HCT116 (cell line): Measurements from ENCODE around the gene PAX5. TPM values are rescaled to one million over a fixed set of nuclear protein-coding genes. Genes with fewer than 3 reads are reported as not detected.

Source experiments
- ATAC-seq: fragments of 200-7000 bp; cut with Tn5 transposase; 2 replicates; pipeline ENCODE4 v1.9.1; 2020; ENCODE audit warnings: mild to moderate bottlenecking, moderate library complexity
- BruUV-seq: library from RNA; stranded (reverse); fragments of 400-500 nt; replicated peaks from 2 replicates; lab custom pipeline; 2021; lab: Mats Ljungman, UMichigan
- CTCF ChIA-PET: fragments of 300-600 bp; sonication (Branson Sonifier 250); formaldehyde crosslinking; loops from one replicate; lab custom pipeline; 2021; ENCODE audit warnings: antibody characterized with exemption; lab: Charles Lee
- POLR2A ChIA-PET: fragments of 300-600, 350-600 bp; sonication (Branson Sonifier 250); formaldehyde crosslinking; loops from one replicate; lab custom pipeline; 2021; ENCODE audit warnings: antibody characterized with exemption; lab: Charles Lee
- RAD21 ChIA-PET, 2 experiments: fragments of 300-600 bp; sonication (Branson Sonifier 250); formaldehyde crosslinking; loops; one replicate each; lab custom pipeline; 2023; ENCODE audit warnings: low total read pairs in 2 of 2; ENCODE audit not compliant: uncharacterized antibody in 2 of 2, unreplicated experiment in 2 of 2, low non-redundant PET in 1 of 2; lab: Charles Lee
- DNase-seq: peaks from one replicate; pipeline ENCODE4 v3.0.0-alpha.2; 2010; ENCODE audit warnings: low read depth, low spot score
- H2AFZ ChIP-seq: fragments of 200-600 bp; shearing (Covaris generic), sonication (generic); 2 replicates; pipeline ENCODE4 v1.6.1; 2017; ENCODE audit warnings: low read depth, mixed run types, mixed read lengths, antibody characterized with exemption, low read length; ENCODE audit not compliant: poor library complexity, severe bottlenecking
- H3K27ac ChIP-seq: 2 replicates; pipeline ENCODE4 v1.5.1; 2012; ENCODE audit warnings: low read depth, low read length
- H3K27me3 ChIP-seq: fragments of 200-600 bp; sonication (generic); 2 replicates; pipeline ENCODE4 v1.6.1; 2016; ENCODE audit warnings: mixed run types, low read length, mixed read lengths; ENCODE audit not compliant: insufficient read depth
- H3K36me3 ChIP-seq, 2 experiments: fragments of 200-500 bp in 1 of 2; fragments of 200-600 bp in 1 of 2; sonication (Bioruptor generic) in 1 of 2; sonication (generic) in 1 of 2; 2 replicates each; pipeline versions ENCODE4 v1.5.1 to v1.6.1; 2014 to 2016; ENCODE audit warnings: low read length in 2 of 2, inconsistent platforms in 1 of 2, mixed read lengths in 1 of 2, mixed run types in 1 of 2; ENCODE audit not compliant: insufficient read depth in 2 of 2, control insufficient read depth in 1 of 2
- H3K4me1 ChIP-seq, 2 experiments: fragments of 200-600 bp in 1 of 2; sonication (generic) in 1 of 2; 2 replicates each; pipeline versions ENCODE4 v1.5.1 to v1.6.1; 2012 to 2017; ENCODE audit warnings: low read length in 2 of 2, inconsistent platforms in 1 of 2, mild to moderate bottlenecking in 1 of 2, mixed read lengths in 1 of 2, mixed run types in 1 of 2, moderate library complexity in 1 of 2; ENCODE audit not compliant: insufficient read depth in 2 of 2, control insufficient read depth in 1 of 2
- H3K4me2 ChIP-seq: fragments of 200-600 bp; sonication (generic); 2 replicates; pipeline ENCODE4 v1.6.1; 2017; ENCODE audit warnings: mixed run types, low read length, mixed read lengths
- H3K4me3 ChIP-seq, 2 experiments: fragments of 200-600 bp in 1 of 2; sonication (generic) in 1 of 2; replicated peaks in 1 of 2; 2 replicates each; pipeline ENCODE4 v1.5.1; 2011 to 2016; ENCODE audit warnings: low read length in 2 of 2, control low read depth in 1 of 2, low read depth in 1 of 2, mild to moderate bottlenecking in 1 of 2, mixed read lengths in 1 of 2, mixed run types in 1 of 2
- H3K79me2 ChIP-seq: fragments of 200-600 bp; sonication (generic); 2 replicates; pipeline ENCODE4 v1.6.1; 2017; ENCODE audit warnings: mild to moderate bottlenecking, mixed run types, low read length, moderate library complexity, mixed read lengths; ENCODE audit not compliant: insufficient read depth
- H3K9ac ChIP-seq: fragments of 200-600 bp; sonication (generic); 2 replicates; pipeline ENCODE4 v1.6.1; 2016; ENCODE audit warnings: low read length, mixed read lengths
- H3K9me2 ChIP-seq: fragments of 200-600 bp; sonication (generic), shearing (Covaris generic); 2 replicates; pipeline ENCODE4 v1.6.1; 2017; ENCODE audit warnings: mixed run types, mild to moderate bottlenecking, moderate library complexity; ENCODE audit not compliant: insufficient read depth
- H3K9me3 ChIP-seq, 2 experiments: fragments of 200-500 bp in 1 of 2; fragments of 200-600 bp in 1 of 2; sonication (Bioruptor generic) in 1 of 2; sonication (generic) in 1 of 2; 2 replicates each; pipeline ENCODE4 v1.6.1; 2014 to 2017; ENCODE audit warnings: low read length in 2 of 2, mixed read lengths in 2 of 2, inconsistent platforms in 1 of 2, low read depth in 1 of 2, mild to moderate bottlenecking in 1 of 2, mixed run types in 1 of 2, moderate library complexity in 1 of 2; ENCODE audit not compliant: control insufficient read depth in 1 of 2, insufficient read depth in 1 of 2
- H4K20me1 ChIP-seq: fragments of 200-600 bp; sonication (generic), shearing (Covaris generic); 2 replicates; pipeline ENCODE4 v1.6.1; 2017; ENCODE audit warnings: mixed run types, mild to moderate bottlenecking, moderate library complexity; ENCODE audit not compliant: insufficient read depth
- CBX3 ChIP-seq: IDR thresholded peaks from 2 replicates; pipeline ENCODE4 v1.6.1; 2012; ENCODE audit warnings: low read depth
- CTCF ChIP-seq, 3 experiments: fragments of 200-600 bp in 1 of 3; sonication (generic) in 1 of 3; IDR thresholded peaks in 2 of 3; conservative IDR thresholded peaks in 1 of 3; 2 replicates each; pipeline ENCODE4 v1.5.1; 2012 to 2017; ENCODE audit warnings: low read depth in 2 of 3, low read length in 2 of 3, antibody characterized with exemption in 1 of 3, borderline replicate concordance in 1 of 3, control low read depth in 1 of 3, mild to moderate bottlenecking in 1 of 3, mixed read lengths in 1 of 3, mixed run types in 1 of 3, moderate library complexity in 1 of 3; ENCODE audit not compliant: insufficient read depth in 1 of 3
- EGR1 ChIP-seq: IDR thresholded peaks from 2 replicates; pipeline ENCODE4 v1.6.1; 2012; ENCODE audit warnings: low read depth
- ELF1 ChIP-seq: IDR thresholded peaks from 2 replicates; pipeline ENCODE4 v1.6.1; 2012; ENCODE audit warnings: low read depth, borderline replicate concordance
- EZH2 ChIP-seq: fragments of 200-600 bp; sonication (generic); IDR thresholded peaks from 2 replicates; pipeline ENCODE4 v1.6.1; 2017; ENCODE audit warnings: antibody characterized with exemption, mixed run types
- EZH2phosphoT487 ChIP-seq: fragments of 200-600 bp; IDR thresholded peaks from 2 replicates; pipeline ENCODE4 v1.6.1; 2018; ENCODE audit warnings: antibody characterized with exemption, borderline replicate concordance
- FOSL1 ChIP-seq: IDR thresholded peaks from 2 replicates; pipeline ENCODE4 v1.6.1; 2012; ENCODE audit warnings: low read depth
- JUND ChIP-seq: IDR thresholded peaks from 2 replicates; pipeline ENCODE4 v1.6.1; 2012
- MAX ChIP-seq: IDR thresholded peaks from 2 replicates; pipeline ENCODE4 v1.6.1; 2012
- POLR2A ChIP-seq: IDR thresholded peaks from 2 replicates; pipeline ENCODE4 v1.7.0; 2011; ENCODE audit warnings: borderline replicate concordance; ENCODE audit not compliant: insufficient read depth, insufficient read length; ENCODE audit errors: extremely low read depth
- RAD21 ChIP-seq: IDR thresholded peaks from 2 replicates; pipeline ENCODE4 v1.6.1; 2012; ENCODE audit warnings: low read depth, mild to moderate bottlenecking
- SIN3A ChIP-seq: IDR thresholded peaks from 2 replicates; pipeline ENCODE4 v1.6.1; 2012; ENCODE audit warnings: low read depth
- SP1 ChIP-seq: IDR thresholded peaks from 2 replicates; pipeline ENCODE4 v1.6.1; 2012; ENCODE audit warnings: low read depth
- TCF7L2 ChIP-seq: IDR thresholded peaks from 2 replicates; pipeline ENCODE4 v1.7.0; 2011; ENCODE audit warnings: borderline replicate concordance, inconsistent platforms; ENCODE audit not compliant: insufficient read depth, insufficient read length; ENCODE audit errors: extremely low read depth
- ZFX ChIP-seq: fragments of 450-650 bp; IDR thresholded peaks from 2 replicates; pipeline ENCODE4 v1.6.1; 2017
- ZNF274 ChIP-seq: fragments of 200-500 bp; sonication (Bioruptor generic); IDR thresholded peaks from 2 replicates; pipeline ENCODE4 v1.6.1; 2014; ENCODE audit warnings: mild to moderate bottlenecking, low read depth, low read length, inconsistent platforms
- intact Hi-C: fragments of 100-400 bp; cut with micrococcal nuclease; formaldehyde crosslinking; loops from 2 replicates; pipeline ENCODE4 v1.10.0; 2022
- total RNA-seq: library from RNA; stranded (reverse); gene quantifications from one replicate; pipeline ENCODE4 v1.2.1, GENCODE V29; 2021; ENCODE audit not compliant: unreplicated experiment

PAX5 gene
- total RNA-seq, 1 experiment from 2014 or later = 0.17 TPM

GRCh38 chr9:37029776-37030610 lies 4.1 kb downstream of the PAX5 start:
- H3K4me3 ChIP-seq = no peak overlapping the region
- no peaks in the 10 kb centered on the region for H3K9me2 ChIP-seq
- no peak for ATAC-seq
- no peak for DNase-seq
- POLR2A ChIA-PET = no interaction called here
- no peak overlapping the region for H3K4me2 ChIP-seq
- TF ChIP-seq POLR2A (no peak), EZH2 (no peak), ZNF274 (no peak), RAD21 (no peak), SP1 (no peak), CTCF (IDR thresholded peaks at IDR 0.05 in 2 of 3, conservative IDR thresholded peaks at IDR 0.05 in 1 of 3; ENCODE audit: borderline replicate concordance in 1 of 3, insufficient read depth in 1 of 3, low read depth in 2 of 3, low read length in 2 of 3) (no peak)
- TF ChIP-seq, all 23 proteins: peak for 0
- Histone ChIP-seq H3K27me3 (no peaks in the 10 kb centered on the region), H3K9me3 (no peaks in the 10 kb centered on the region), H2AFZ (no peak overlapping the region), H3K79me2 (no peaks in the 10 kb centered on the region), H3K36me3 (no peaks in the 10 kb centered on the region), H3K27ac (no peak overlapping the region), H4K20me1 (no peaks in the 10 kb centered on the region), H3K4me1 (peaks cover 0 to 6% of the 10 kb centered on the region in 2 experiments; a peak in 2 of 4 replicates), H3K9ac (no peak overlapping the region)
- BruUV-seq = no TSS peak
- ChIA-PET RAD21 (no interaction called here), CTCF (no interaction called here)
- intact Hi-C loops = no loop called here

GRCh38 chr9:37029304-37029775 lies 4.7 kb downstream of the PAX5 start:
- Histone ChIP-seq H3K36me3 (no peaks in the 10 kb centered on the region), H3K27me3 (no peaks in the 10 kb centered on the region), H3K27ac (no peak overlapping the region), H3K4me2 (no peak overlapping the region), H4K20me1 (no peaks in the 10 kb centered on the region), H3K9me2 (no peaks in the 10 kb centered on the region), H3K9me3 (no peaks in the 10 kb centered on the region), H3K79me2 (no peaks in the 10 kb centered on the region), H2AFZ (no peak overlapping the region), H3K4me1 (peaks cover 0 to 6% of the 10 kb centered on the region in 2 experiments; a peak in 2 of 4 replicates), H3K9ac (no peak overlapping the region), H3K4me3 (no peak overlapping the region)
- intact Hi-C loops = no loop called here
- RAD21 ChIA-PET = no interaction called here
- POLR2A ChIA-PET = no interaction called here
- CTCF ChIA-PET = no interaction called here
- ATAC-seq = no peak
- no peak for DNase-seq
- no TSS peak for BruUV-seq
- TF ChIP-seq JUND = no peak
- TF ChIP-seq ZNF274 = no peak
- no peak for TF ChIP-seq FOSL1
- no peak for TF ChIP-seq ZFX
- no peak for TF ChIP-seq POLR2A
- no peak for TF ChIP-seq ELF1
- TF ChIP-seq MAX = no peak
- TF ChIP-seq EZH2phosphoT487 = no peak
- no peak for TF ChIP-seq CTCF (IDR thresholded peaks at IDR 0.05 in 2 of 3, conservative IDR thresholded peaks at IDR 0.05 in 1 of 3; ENCODE audit: borderline replicate concordance in 1 of 3, insufficient read depth in 1 of 3, low read depth in 2 of 3, low read length in 2 of 3)
- TF ChIP-seq EGR1 = no peak
- no peak for TF ChIP-seq SIN3A
- TF ChIP-seq RAD21 = no peak
- TF ChIP-seq TCF7L2 = no peak
- no peak for TF ChIP-seq SP1
- no peak for TF ChIP-seq CBX3
